Neural cell (in vitro differentiated cells): ENCODE results near the gene BRMS1. TPM values are rescaled to one million over a fixed set of nuclear protein-coding genes. Genes with fewer than 3 reads are reported as not detected.

Source experiments
- H2AFZ ChIP-seq: fragments of 200-600, 300-800 bp; sonication (generic), shearing (Covaris generic); 2 replicates; pipeline ENCODE4 v1.6.0; 2014; ENCODE audit warnings: low read depth, mild to moderate bottlenecking, antibody characterized with exemption, low read length, moderate library complexity
- H3F3A ChIP-seq: fragments of 200-600 bp; shearing (Covaris generic); 2 replicates; pipeline ENCODE4 v1.6.1; 2016; ENCODE audit warnings: mild to moderate bottlenecking, moderate library complexity, mixed read lengths, antibody characterized with exemption, low read length; ENCODE audit not compliant: insufficient read depth, poor library complexity, severe bottlenecking
- H3K27ac ChIP-seq: fragments of 200-600, 300-800 bp; sonication (generic), shearing (Covaris generic); 2 replicates; pipeline ENCODE4 v1.5.1; 2014; ENCODE audit warnings: mild to moderate bottlenecking, low read length, moderate library complexity
- H3K27me3 ChIP-seq: fragments of 300-800, 200-600 bp; sonication (generic), shearing (Covaris generic); 2 replicates; pipeline ENCODE4 v1.6.0; 2014; ENCODE audit warnings: mild to moderate bottlenecking, low read depth, low read length, moderate library complexity; ENCODE audit not compliant: insufficient read depth
- H3K36me3 ChIP-seq: fragments of 300-800, 200-600 bp; sonication (generic), shearing (Covaris generic); 2 replicates; pipeline ENCODE4 v1.5.1; 2014; ENCODE audit warnings: mild to moderate bottlenecking, antibody characterized with exemption, low read length, moderate library complexity; ENCODE audit not compliant: insufficient read depth
- H3K4me2 ChIP-seq: fragments of 300-800, 200-600 bp; sonication (generic), shearing (Covaris generic); 2 replicates; pipeline ENCODE4 v1.6.0; 2014; ENCODE audit warnings: mild to moderate bottlenecking, low read length
- H3K4me3 ChIP-seq: fragments of 300-800, 200-600 bp; sonication (generic), shearing (Covaris generic); 2 replicates; pipeline ENCODE4 v1.5.1; 2014; ENCODE audit warnings: mild to moderate bottlenecking, low read length, moderate library complexity
- H3K79me2 ChIP-seq: fragments of 200-600 bp; shearing (Covaris generic); replicated peaks from 2 replicates; pipeline ENCODE4 v1.6.0; 2014; ENCODE audit warnings: mild to moderate bottlenecking, low read length, moderate library complexity; ENCODE audit not compliant: insufficient read depth
- H3K9ac ChIP-seq: fragments of 300-800, 200-600 bp; sonication (generic), shearing (Covaris generic); 2 replicates; pipeline ENCODE4 v1.6.1; 2016; ENCODE audit warnings: mild to moderate bottlenecking, low read length, mixed read lengths
- H3K9me2 ChIP-seq: fragments of 200-600 bp; shearing (Covaris generic); 2 replicates; pipeline ENCODE4 v1.6.1; 2016; ENCODE audit warnings: mild to moderate bottlenecking, low read length, mixed read lengths; ENCODE audit not compliant: insufficient read depth
- H3K9me3 ChIP-seq: fragments of 200-600, 300-800 bp; sonication (generic), shearing (Covaris generic); 2 replicates; pipeline ENCODE4 v1.6.1; 2016; ENCODE audit warnings: mild to moderate bottlenecking, mixed run types, low read length, moderate library complexity, mixed read lengths
- H4K20me1 ChIP-seq: fragments of 200-600 bp; shearing (Covaris generic); 2 replicates; pipeline ENCODE4 v1.6.1; 2016; ENCODE audit warnings: mild to moderate bottlenecking, mixed run types; ENCODE audit not compliant: insufficient read depth
- EP300 ChIP-seq: fragments of 450-650 bp; conservative IDR thresholded peaks from 2 replicates; pipeline ENCODE4 v1.6.1; 2014; ENCODE audit warnings: antibody characterized with exemption, mild to moderate bottlenecking, moderate library complexity; ENCODE audit not compliant: poor library complexity, severe bottlenecking
- EZH2 ChIP-seq: fragments of 200-600, 300-800 bp; shearing (Covaris generic), sonication (generic); IDR thresholded peaks from 2 replicates; pipeline ENCODE4 v1.6.1; 2014; ENCODE audit warnings: antibody characterized with exemption, low read length, borderline replicate concordance, mild to moderate bottlenecking; ENCODE audit not compliant: insufficient read depth, poor library complexity, severe bottlenecking
- MXI1 ChIP-seq: fragments of 450-650 bp; conservative IDR thresholded peaks from 2 replicates; pipeline ENCODE4 v1.6.1; 2014; ENCODE audit warnings: antibody characterized with exemption, mild to moderate bottlenecking; ENCODE audit not compliant: poor library complexity, severe bottlenecking
- POLR2AphosphoS5 ChIP-seq: IDR thresholded peaks from 2 replicates; pipeline ENCODE4 v1.6.1; 2012
- RAD21 ChIP-seq: fragments of 450-650 bp; conservative IDR thresholded peaks from 2 replicates; pipeline ENCODE4 v1.6.1; 2014; ENCODE audit warnings: antibody characterized with exemption, mild to moderate bottlenecking, moderate library complexity
- SMC3 ChIP-seq: fragments of 450-650 bp; conservative IDR thresholded peaks from 2 replicates; pipeline ENCODE4 v1.6.1; 2014; ENCODE audit warnings: antibody characterized with exemption, mild to moderate bottlenecking, moderate library complexity; ENCODE audit not compliant: poor library complexity
- TAF1 ChIP-seq: IDR thresholded peaks from 2 replicates; pipeline ENCODE4 v1.6.1; 2012; ENCODE audit warnings: low read depth
- polyA plus RNA-seq: library from polyadenylated mRNA; depleted of rRNA; stranded (reverse); fragments of >200 nt; gene quantifications from 2 replicates; pipeline ENCODE4 v1.2.3, GENCODE V29; 2014
- TF ChIP-seq, protein P1 (sequence below): fragments of 450-650 bp; IDR thresholded peaks from 2 replicates; pipeline ENCODE4 v1.5.1; 2014; ENCODE audit warnings: antibody characterized with exemption, mild to moderate bottlenecking, moderate library complexity; ENCODE audit not compliant: poor library complexity, severe bottlenecking
- TF ChIP-seq, protein P2 (sequence below): IDR thresholded peaks from 2 replicates; pipeline ENCODE4 v1.6.1; 2012; ENCODE audit warnings: borderline replicate concordance

BRMS1 gene
- polyA plus RNA-seq, 1 donor from 2014 or later, result 78.3 TPM

- Histone ChIP-seq H3F3A (no peaks in the 10 kb centered on the region), H3K27ac (no peak overlapping the region), H3K4me2 (no peak overlapping the region), H4K20me1 (no peaks in the 10 kb centered on the region), H3K9me2 (no peaks in the 10 kb centered on the region), H3K36me3 (no peaks in the 10 kb centered on the region), H3K9ac (no peak overlapping the region), H2AFZ (no peak overlapping the region), H3K79me2 (no peaks in the 10 kb centered on the region), H3K27me3 (no peaks in the 10 kb centered on the region), H3K9me3 (no peaks in the 10 kb centered on the region), H3K4me3 (no peak overlapping the region)
- TF ChIP-seq RAD21, result no peak
- TF ChIP-seq, protein P1, sequence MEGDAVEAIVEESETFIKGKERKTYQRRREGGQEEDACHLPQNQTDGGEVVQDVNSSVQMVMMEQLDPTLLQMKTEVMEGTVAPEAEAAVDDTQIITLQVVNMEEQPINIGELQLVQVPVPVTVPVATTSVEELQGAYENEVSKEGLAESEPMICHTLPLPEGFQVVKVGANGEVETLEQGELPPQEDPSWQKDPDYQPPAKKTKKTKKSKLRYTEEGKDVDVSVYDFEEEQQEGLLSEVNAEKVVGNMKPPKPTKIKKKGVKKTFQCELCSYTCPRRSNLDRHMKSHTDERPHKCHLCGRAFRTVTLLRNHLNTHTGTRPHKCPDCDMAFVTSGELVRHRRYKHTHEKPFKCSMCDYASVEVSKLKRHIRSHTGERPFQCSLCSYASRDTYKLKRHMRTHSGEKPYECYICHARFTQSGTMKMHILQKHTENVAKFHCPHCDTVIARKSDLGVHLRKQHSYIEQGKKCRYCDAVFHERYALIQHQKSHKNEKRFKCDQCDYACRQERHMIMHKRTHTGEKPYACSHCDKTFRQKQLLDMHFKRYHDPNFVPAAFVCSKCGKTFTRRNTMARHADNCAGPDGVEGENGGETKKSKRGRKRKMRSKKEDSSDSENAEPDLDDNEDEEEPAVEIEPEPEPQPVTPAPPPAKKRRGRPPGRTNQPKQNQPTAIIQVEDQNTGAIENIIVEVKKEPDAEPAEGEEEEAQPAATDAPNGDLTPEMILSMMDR, result peak; percentile 40
Observed at GRCh38 chr11:66363805-66364535, 19.1 kb upstream of the BRMS1 start.

GRCh38 chr11:66363187-66363601, 18.3 kb upstream of the BRMS1 start:
- Histone ChIP-seq H3K36me3 (no peaks in the 10 kb centered on the region), H3K9me3 (no peaks in the 10 kb centered on the region), H3K9ac (no peak overlapping the region), H3K27me3 (no peaks in the 10 kb centered on the region), H3F3A (no peaks in the 10 kb centered on the region), H2AFZ (no peak overlapping the region), H4K20me1 (no peaks in the 10 kb centered on the region), H3K79me2 (no peaks in the 10 kb centered on the region), H3K4me2 (no peak overlapping the region), H3K9me2 (no peaks in the 10 kb centered on the region), H3K27ac (no peak overlapping the region), H3K4me3 (no peak overlapping the region)
- TF ChIP-seq, protein P1, result no peak
- no peak for TF ChIP-seq RAD21
- TF ChIP-seq EZH2, result no peak
- no peak for TF ChIP-seq EP300
- TF ChIP-seq TAF1, result no peak
- TF ChIP-seq, protein P2, sequence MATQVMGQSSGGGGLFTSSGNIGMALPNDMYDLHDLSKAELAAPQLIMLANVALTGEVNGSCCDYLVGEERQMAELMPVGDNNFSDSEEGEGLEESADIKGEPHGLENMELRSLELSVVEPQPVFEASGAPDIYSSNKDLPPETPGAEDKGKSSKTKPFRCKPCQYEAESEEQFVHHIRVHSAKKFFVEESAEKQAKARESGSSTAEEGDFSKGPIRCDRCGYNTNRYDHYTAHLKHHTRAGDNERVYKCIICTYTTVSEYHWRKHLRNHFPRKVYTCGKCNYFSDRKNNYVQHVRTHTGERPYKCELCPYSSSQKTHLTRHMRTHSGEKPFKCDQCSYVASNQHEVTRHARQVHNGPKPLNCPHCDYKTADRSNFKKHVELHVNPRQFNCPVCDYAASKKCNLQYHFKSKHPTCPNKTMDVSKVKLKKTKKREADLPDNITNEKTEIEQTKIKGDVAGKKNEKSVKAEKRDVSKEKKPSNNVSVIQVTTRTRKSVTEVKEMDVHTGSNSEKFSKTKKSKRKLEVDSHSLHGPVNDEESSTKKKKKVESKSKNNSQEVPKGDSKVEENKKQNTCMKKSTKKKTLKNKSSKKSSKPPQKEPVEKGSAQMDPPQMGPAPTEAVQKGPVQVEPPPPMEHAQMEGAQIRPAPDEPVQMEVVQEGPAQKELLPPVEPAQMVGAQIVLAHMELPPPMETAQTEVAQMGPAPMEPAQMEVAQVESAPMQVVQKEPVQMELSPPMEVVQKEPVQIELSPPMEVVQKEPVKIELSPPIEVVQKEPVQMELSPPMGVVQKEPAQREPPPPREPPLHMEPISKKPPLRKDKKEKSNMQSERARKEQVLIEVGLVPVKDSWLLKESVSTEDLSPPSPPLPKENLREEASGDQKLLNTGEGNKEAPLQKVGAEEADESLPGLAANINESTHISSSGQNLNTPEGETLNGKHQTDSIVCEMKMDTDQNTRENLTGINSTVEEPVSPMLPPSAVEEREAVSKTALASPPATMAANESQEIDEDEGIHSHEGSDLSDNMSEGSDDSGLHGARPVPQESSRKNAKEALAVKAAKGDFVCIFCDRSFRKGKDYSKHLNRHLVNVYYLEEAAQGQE, result no peak
- TF ChIP-seq POLR2AphosphoS5, result no peak
- no peak for TF ChIP-seq MXI1
- no peak for TF ChIP-seq SMC3
